LNCaP clone FGC (cell line): ENCODE results near the gene CRABP1.

Experiments
- DNase-seq: peaks from one replicate; pipeline ENCODE4 v3.0.0-alpha.2; 2011; ENCODE audit warnings: low read depth
- H3K4me3 ChIP-seq: 2 replicates; pipeline ENCODE4 v1.5.1; 2011; ENCODE audit warnings: mild to moderate bottlenecking, low read depth, low read length, control low read depth
- CTCF ChIP-seq: IDR thresholded peaks from 2 replicates; pipeline ENCODE4 v1.5.1; 2012; ENCODE audit warnings: mild to moderate bottlenecking; ENCODE audit not compliant: control insufficient read depth, insufficient read depth; ENCODE audit errors: extremely low read depth

CRABP1 gene

GRCh38 chr15:78387246-78388037 lies 47.3 kb downstream of the CRABP1 start:
- no peak for TF ChIP-seq CTCF
- peak; percentile 22 for DNase-seq
- no peak overlapping the region for H3K4me3 ChIP-seq

- no peak for TF ChIP-seq CTCF
- no peak overlapping the region for H3K4me3 ChIP-seq
- no peak for DNase-seq
Observed at GRCh38 chr15:78388865-78389264, 48.7 kb downstream of the CRABP1 start.

GRCh38 chr15:78389322-78389721 lies 49.2 kb downstream of the CRABP1 start:
- H3K4me3 ChIP-seq = no peak overlapping the region
- DNase-seq = no peak
- no peak for TF ChIP-seq CTCF

GRCh38 chr15:78389738-78390137 lies 49.6 kb downstream of the CRABP1 start:
- TF ChIP-seq CTCF = no peak
- no peak overlapping the region for H3K4me3 ChIP-seq
- no peak for DNase-seq

GRCh38 chr15:78390242-78390641 lies 50.1 kb downstream of the CRABP1 start:
- TF ChIP-seq CTCF = no peak
- no peak for DNase-seq
- H3K4me3 ChIP-seq = no peak overlapping the region

- DNase-seq = no peak
- no peak overlapping the region for H3K4me3 ChIP-seq
- no peak for TF ChIP-seq CTCF
Observed at GRCh38 chr15:78390826-78391225, 50.7 kb downstream of the CRABP1 start.

GRCh38 chr15:78391781-78392180 lies 51.6 kb downstream of the CRABP1 start:
- no peak for DNase-seq
- no peak for TF ChIP-seq CTCF

More at GRCh38 chr15:78391781-78392180, 51.6 kb downstream of the CRABP1 start:
- no peak overlapping the region for H3K4me3 ChIP-seq
